DMS114 treated with DMSO at 0.1 percent for 48 hours (cell line): ENCODE measurements around the gene BLM.
"Not testable (repeated sequence)": the region's sequence is repeated elsewhere in the genome, so short reads cannot be mapped to it uniquely, and the experiment has no call there.

Experiments used
- DNase-seq: peaks from one replicate; lab custom pipeline; 2025; ENCODE audit not compliant: unreplicated experiment; lab: John Stamatoyannopoulos, UW

Gene BLM

GRCh38 chr15:90819390-90819789 is 102.2 kb downstream of the BLM start:
- DNase-seq, result no peak

GRCh38 chr15:90819850-90820249 is 102.7 kb downstream of the BLM start:
- no peak for DNase-seq

- DNase-seq, result no peak
These were observed 103.3 kb downstream of the BLM start for GRCh38 chr15:90820481-90820880.

GRCh38 chr15:90822204-90822955 is 105.2 kb downstream of the BLM start:
- DNase-seq, result no peak

GRCh38 chr15:90823455-90823974 is 106.4 kb downstream of the BLM start:
- no peak for DNase-seq

GRCh38 chr15:90825115-90825899 is 108.2 kb downstream of the BLM start:
- not testable (repeated sequence) for DNase-seq

GRCh38 chr15:90826206-90826885 is 109.2 kb downstream of the BLM start:
- DNase-seq, result not testable (repeated sequence)

- DNase-seq, result no peak
These were observed 109.8 kb downstream of the BLM start for GRCh38 chr15:90826886-90827435.

GRCh38 chr15:90828111-90828510 is 111.0 kb downstream of the BLM start:
- no peak for DNase-seq

- no peak for DNase-seq
These were observed 112.0 kb downstream of the BLM start for GRCh38 chr15:90829126-90829525.

- DNase-seq, result no peak
These were observed 112.8 kb downstream of the BLM start for GRCh38 chr15:90829942-90830440.

- DNase-seq, result no peak
These were observed 117.5 kb downstream of the BLM start for GRCh38 chr15:90834626-90835025.

GRCh38 chr15:90836296-90836871 is 119.2 kb downstream of the BLM start:
- no peak for DNase-seq

GRCh38 chr15:90837094-90837493 is 119.9 kb downstream of the BLM start:
- DNase-seq, result no peak

- no peak for DNase-seq
These were observed 121.0 kb downstream of the BLM start for GRCh38 chr15:90838139-90838538.

- no peak for DNase-seq
These were observed 121.4 kb downstream of the BLM start for GRCh38 chr15:90838544-90838943.

- DNase-seq, result no peak
These were observed 122.3 kb downstream of the BLM start for GRCh38 chr15:90839187-90840071.

GRCh38 chr15:90840157-90840855 is 123.2 kb downstream of the BLM start:
- DNase-seq, result no peak

- no peak for DNase-seq
These were observed 123.8 kb downstream of the BLM start for GRCh38 chr15:90840954-90841353.
